ENCODE results near the gene STAG1.
"Not testable (repeated sequence)": the region's sequence is repeated elsewhere in the genome, so short reads cannot be mapped to it uniquely, and the experiment has no call there.

STAG1 gene

DNA sequence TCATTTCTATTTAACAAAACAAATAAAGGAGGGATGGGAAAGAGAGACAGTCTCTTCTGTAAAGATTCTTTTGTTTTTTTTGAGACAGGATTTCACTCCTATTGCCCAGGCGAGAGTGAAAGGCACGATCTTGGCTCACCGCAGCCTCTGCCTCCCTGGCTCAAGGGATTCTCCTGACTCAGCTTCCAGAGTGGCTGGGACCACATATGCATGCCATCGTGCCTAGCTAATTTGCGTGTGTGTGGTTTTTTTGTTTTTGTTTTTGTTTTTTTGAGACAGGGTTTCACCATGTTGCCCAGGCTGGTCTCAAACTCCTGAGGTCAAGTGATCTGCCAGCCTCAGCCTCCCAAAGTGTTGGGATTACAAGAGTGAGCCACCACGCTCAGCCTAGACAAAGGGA is 23.3 kb downstream of the STAG1 start:
- Mint-ChIP-seq H3K4me1 (peaks cover 66% of the 10 kb centered on the region), H3K27ac (no peak overlapping the region), H3K27me3 (no peaks in the 10 kb centered on the region)

DNA sequence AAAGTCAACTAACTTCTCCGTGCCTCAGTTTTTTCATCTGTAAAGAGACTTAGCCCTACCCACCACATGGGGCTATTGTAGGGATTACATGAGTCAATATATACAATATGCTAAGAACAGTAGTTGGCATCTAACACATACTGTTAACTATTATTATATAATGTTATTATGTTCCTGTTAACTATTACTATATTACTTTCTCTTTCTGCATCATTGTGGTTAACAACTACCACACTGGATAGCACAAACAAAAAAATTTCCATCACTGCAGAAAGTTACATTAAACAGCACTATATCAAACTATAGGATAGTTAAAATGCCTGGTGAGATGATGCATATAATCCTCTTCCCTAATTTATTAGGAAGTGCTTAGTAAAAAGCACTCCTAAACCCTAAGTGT is 23.7 kb downstream of the STAG1 start:
- Mint-ChIP-seq H3K27me3 (no peaks in the 10 kb centered on the region), H3K4me3 (no peak overlapping the region), H3K4me1 (peaks cover 66% of the 10 kb centered on the region)

More for the DNA sequence above, 23.3 kb downstream of the STAG1 start:
- Mint-ChIP-seq H3K4me3 (no peak overlapping the region), H3K36me3 (peaks cover 3% of the 10 kb centered on the region), H3K9me3 (no peaks in the 10 kb centered on the region)

DNA sequence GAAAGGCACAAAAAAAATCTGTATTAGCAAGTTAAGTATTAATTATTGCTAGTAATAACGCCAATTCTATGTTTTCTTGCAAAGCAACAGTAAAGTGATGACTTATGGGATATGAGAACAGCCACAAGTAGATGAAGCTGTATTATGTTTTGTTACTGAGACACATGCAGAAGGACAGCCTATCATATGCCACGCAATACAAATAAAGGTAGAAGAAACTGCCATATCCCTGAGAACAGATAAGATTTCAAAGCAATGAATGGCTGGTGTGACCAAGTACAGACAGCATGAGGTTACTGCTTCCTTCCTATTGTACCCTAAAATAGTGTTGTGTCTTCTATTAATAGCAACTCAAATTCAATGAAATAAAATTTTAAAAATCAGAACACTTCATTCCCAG is 26.7 kb downstream of the STAG1 start:
- Mint-ChIP-seq H3K4me1 (peaks cover 48% of the 10 kb centered on the region), H3K4me3 (no peak overlapping the region), H3K36me3 (peaks cover 7% of the 10 kb centered on the region), H3K27ac (no peak overlapping the region), H3K27me3 (no peaks in the 10 kb centered on the region), H3K9me3 (no peaks in the 10 kb centered on the region)

More for the DNA sequence above, 23.7 kb downstream of the STAG1 start:
- no peak overlapping the region for H3K27ac Mint-ChIP-seq
- H3K36me3 Mint-ChIP-seq: peaks cover 3% of the 10 kb centered on the region
- no peaks in the 10 kb centered on the region for H3K9me3 Mint-ChIP-seq

GRCh38 chr3:136722916-136723315 is 29.3 kb downstream of the STAG1 start:
- Mint-ChIP-seq H3K4me1 (peaks cover 46% of the 10 kb centered on the region), H3K36me3 (peaks cover 17% of the 10 kb centered on the region)
- not testable (repeated sequence) for H3K9me3 Mint-ChIP-seq, H3K27ac Mint-ChIP-seq, H3K4me3 Mint-ChIP-seq, H3K27me3 Mint-ChIP-seq

- H3K4me3 Mint-ChIP-seq, H3K9me3 Mint-ChIP-seq, H3K27ac Mint-ChIP-seq, H3K27me3 Mint-ChIP-seq: not testable (repeated sequence)
- peaks cover 44% of the 10 kb centered on the region for H3K4me1 Mint-ChIP-seq
- H3K36me3 Mint-ChIP-seq: peaks cover 17% of the 10 kb centered on the region
These were observed 29.8 kb downstream of the STAG1 start for GRCh38 chr3:136722399-136722798.

DNA sequence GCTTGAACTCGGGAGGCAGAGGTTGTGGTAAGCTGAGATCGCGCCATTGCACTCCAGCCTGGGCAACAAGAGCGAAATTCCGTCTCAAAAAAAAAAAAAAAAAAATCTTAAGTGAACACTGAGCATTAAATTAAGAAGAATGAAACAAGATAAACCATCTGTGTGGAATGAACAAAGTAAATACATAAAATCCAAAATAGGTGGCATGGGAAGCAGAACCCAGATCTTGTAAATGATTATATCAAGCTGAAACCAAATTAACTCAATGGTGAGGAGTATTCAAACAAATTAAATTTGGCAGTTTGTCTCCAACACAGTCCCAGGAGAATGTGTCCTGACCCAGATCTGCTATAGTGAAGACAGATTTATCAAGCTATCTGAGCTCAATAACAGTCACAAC is 32.1 kb downstream of the STAG1 start:
- no peak overlapping the region for H3K27ac Mint-ChIP-seq
- H3K4me1 Mint-ChIP-seq: peaks cover 32% of the 10 kb centered on the region
- H3K4me3 Mint-ChIP-seq: no peak overlapping the region
- no peaks in the 10 kb centered on the region for H3K9me3 Mint-ChIP-seq
- no peaks in the 10 kb centered on the region for H3K27me3 Mint-ChIP-seq
- H3K36me3 Mint-ChIP-seq: peaks cover 17% of the 10 kb centered on the region

DNA sequence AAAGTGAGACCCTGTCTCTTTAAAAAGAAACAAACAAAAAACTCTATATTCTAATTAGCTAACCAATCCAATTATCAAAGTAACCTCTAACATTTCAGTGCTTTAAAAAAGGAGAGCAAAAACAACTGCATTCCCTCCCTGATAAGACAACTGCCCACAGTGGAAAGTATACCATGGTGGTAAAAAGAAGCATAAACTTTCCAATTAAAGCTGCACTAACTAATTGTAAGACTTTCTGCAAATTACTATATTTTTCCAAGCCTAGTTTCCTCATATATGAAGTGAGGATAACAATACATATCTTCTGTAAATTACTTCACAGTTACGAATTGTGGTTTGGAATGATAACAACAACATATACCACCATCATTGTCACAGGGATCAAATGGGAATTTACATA is 35.5 kb downstream of the STAG1 start:
- H3K4me3 Mint-ChIP-seq: no peak overlapping the region
- peaks cover 41% of the 10 kb centered on the region for H3K4me1 Mint-ChIP-seq
- H3K9me3 Mint-ChIP-seq: no peaks in the 10 kb centered on the region
- H3K36me3 Mint-ChIP-seq: peaks cover 16% of the 10 kb centered on the region
- H3K27ac Mint-ChIP-seq: no peak overlapping the region
- no peaks in the 10 kb centered on the region for H3K27me3 Mint-ChIP-seq

GRCh38 chr3:136714020-136714419 is 38.2 kb downstream of the STAG1 start:
- Mint-ChIP-seq H3K4me3 (no peak overlapping the region), H3K9me3 (no peaks in the 10 kb centered on the region), H3K27me3 (no peaks in the 10 kb centered on the region), H3K27ac (no peak overlapping the region), H3K36me3 (peaks cover 10% of the 10 kb centered on the region), H3K4me1 (peaks cover 44% of the 10 kb centered on the region)

DNA sequence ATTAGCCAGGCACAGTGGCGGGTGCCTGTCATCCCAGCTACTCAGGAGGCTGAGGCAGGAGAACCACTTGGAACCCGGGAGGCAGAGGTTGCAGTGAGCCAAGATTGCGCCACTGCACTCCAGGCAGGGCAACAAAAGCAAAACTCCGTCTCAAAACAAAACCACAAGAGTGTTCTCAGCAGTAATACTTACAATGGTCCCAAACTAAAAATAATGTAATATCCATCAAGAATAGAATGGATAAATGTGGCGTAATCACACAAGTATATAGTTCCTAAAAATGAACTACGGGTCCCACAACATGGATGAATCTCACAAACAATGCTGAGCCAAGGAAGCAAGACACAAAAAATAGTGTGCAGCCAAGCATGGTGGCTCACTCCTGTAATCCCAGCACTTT is 39.2 kb downstream of the STAG1 start:
- peaks cover 38% of the 10 kb centered on the region for H3K4me1 Mint-ChIP-seq
- no peak overlapping the region for H3K4me3 Mint-ChIP-seq
- H3K27ac Mint-ChIP-seq: no peak overlapping the region
- H3K36me3 Mint-ChIP-seq: peaks cover 9% of the 10 kb centered on the region
- H3K9me3 Mint-ChIP-seq: no peaks in the 10 kb centered on the region
- no peaks in the 10 kb centered on the region for H3K27me3 Mint-ChIP-seq

DNA sequence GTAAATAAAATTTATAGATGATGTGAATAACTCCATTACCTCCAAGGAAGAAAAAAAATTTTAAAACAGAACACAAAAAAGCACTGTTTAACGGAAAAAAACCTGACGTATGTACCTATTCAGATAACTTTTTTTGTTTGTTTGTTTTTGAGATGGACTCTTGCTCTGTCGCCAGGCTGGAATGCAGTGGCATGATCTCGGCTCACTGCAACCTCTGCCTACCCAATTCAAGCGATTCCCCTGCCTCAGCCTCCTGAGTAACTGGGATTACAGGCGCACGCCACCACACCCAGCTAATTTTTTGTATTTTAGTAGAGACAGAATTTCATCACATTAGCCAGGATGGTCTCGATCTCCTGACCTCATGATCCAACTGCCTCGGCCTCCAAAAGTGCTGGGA is 40.3 kb downstream of the STAG1 start:
- not testable (repeated sequence) for H3K27ac Mint-ChIP-seq, H3K27me3 Mint-ChIP-seq, H3K4me3 Mint-ChIP-seq, H3K9me3 Mint-ChIP-seq
- Mint-ChIP-seq H3K4me1 (peaks cover 42% of the 10 kb centered on the region), H3K36me3 (peaks cover 13% of the 10 kb centered on the region)

DNA sequence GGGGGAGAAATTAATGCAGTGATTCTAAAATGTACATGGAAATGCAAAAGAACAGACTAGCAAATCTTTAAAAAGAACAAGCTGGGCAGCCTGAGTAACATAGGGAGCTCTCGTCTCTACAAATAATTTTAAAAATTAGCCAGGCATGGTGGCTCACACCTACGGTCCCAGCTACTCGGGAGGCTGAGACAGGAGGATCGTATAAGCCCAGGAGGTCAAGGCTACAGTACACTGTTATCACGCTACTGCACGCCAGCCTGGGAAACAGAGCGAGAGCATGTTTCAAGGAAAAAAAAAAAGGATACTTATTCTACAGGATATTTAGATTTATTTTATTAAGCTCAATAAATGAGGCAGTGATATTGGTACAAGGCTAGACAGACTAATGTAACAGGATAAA is 40.9 kb downstream of the STAG1 start:
- no peak overlapping the region for H3K27ac Mint-ChIP-seq
- no peak overlapping the region for H3K4me3 Mint-ChIP-seq
- no peaks in the 10 kb centered on the region for H3K27me3 Mint-ChIP-seq
- peaks cover 17% of the 10 kb centered on the region for H3K36me3 Mint-ChIP-seq
- H3K4me1 Mint-ChIP-seq: peaks cover 42% of the 10 kb centered on the region
- H3K9me3 Mint-ChIP-seq: peaks cover 11% of the 10 kb centered on the region

DNA sequence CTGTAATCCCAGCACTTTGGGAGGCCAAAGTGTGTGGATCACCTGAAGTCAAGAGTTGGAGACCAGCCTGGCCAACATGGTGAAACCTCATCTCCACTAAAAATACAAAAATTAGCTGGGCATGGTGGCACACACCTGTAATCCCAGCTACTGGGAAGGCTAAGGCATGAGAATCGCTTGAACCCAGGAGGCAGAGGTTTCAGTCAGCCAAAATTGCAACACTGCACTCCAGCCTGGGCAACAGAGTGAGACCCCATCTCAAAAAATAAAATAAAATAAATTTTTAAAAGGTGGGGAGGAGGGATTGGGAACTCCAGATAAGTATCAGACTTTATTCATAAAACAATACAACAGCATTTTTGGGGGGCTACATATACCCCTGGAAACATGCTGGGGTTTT is 42.4 kb downstream of the STAG1 start:
- H3K4me3 Mint-ChIP-seq, H3K27ac Mint-ChIP-seq, H3K27me3 Mint-ChIP-seq: not testable (repeated sequence)
- H3K4me1 Mint-ChIP-seq: peaks cover 56% of the 10 kb centered on the region
- H3K9me3 Mint-ChIP-seq: peaks cover 11% of the 10 kb centered on the region
- peaks cover 25% of the 10 kb centered on the region for H3K36me3 Mint-ChIP-seq

GRCh38 chr3:136708333-136708985 is 43.7 kb downstream of the STAG1 start:
- Mint-ChIP-seq H3K36me3 (peaks cover 25% of the 10 kb centered on the region), H3K4me1 (peaks cover 56% of the 10 kb centered on the region), H3K27ac (no peak overlapping the region), H3K4me3 (no peak overlapping the region), H3K9me3 (peaks cover 11% of the 10 kb centered on the region), H3K27me3 (no peaks in the 10 kb centered on the region)

GRCh38 chr3:136703429-136703828 is 48.7 kb downstream of the STAG1 start:
- Mint-ChIP-seq H3K27me3 (no peaks in the 10 kb centered on the region), H3K4me1 (peaks cover 64% of the 10 kb centered on the region), H3K4me3 (no peak overlapping the region), H3K9me3 (peaks cover 21% of the 10 kb centered on the region), H3K27ac (no peak overlapping the region), H3K36me3 (peaks cover 37% of the 10 kb centered on the region)

DNA sequence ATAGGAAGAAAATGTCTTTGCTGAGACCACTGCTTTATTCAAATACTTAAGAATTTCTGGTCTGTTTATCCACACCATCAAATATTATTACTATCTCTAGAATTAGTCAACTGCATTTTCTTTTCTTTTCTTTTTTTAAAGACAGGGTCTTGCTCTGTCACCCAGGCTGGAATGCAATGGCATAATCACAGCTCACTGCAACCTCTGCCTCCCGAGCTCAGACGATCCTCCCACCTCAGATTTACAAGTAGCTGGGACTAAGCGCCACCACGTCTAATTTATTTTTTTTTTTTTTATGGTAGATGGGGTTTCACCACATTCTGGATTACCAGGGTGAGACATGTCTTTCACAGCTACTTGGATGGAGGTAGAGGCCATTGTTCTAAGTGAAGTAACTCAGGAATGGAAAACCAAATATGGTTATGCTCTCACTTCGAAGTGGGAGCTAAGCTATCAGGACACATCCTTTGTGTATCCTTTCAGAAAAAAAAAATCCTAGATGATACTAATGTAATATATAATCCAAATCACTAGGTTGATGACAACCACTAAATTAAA is 52.8 kb downstream of the STAG1 start:
- peaks cover 56% of the 10 kb centered on the region for H3K4me1 Mint-ChIP-seq
- H3K4me3 Mint-ChIP-seq: no peak overlapping the region

DNA sequence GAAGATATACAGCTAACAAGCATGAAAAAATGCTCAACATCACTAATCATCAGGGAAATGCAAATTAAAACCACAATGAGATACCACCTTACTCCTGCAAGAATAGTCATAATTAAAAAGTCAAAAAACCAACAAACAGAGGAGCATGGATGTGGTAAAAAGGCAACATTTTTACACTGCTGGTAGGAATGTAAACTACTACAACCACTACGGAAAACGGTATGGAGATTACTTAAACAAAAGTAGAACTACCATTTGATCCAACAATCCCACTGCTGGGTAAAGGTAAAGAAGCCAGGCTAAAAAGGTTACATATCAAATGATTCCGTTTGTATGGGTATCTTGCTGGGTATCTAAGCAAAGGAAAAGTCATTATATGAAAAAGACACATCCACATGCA is 53.8 kb downstream of the STAG1 start:
- Mint-ChIP-seq H3K4me3 (no peak overlapping the region), H3K27ac (no peak overlapping the region), H3K9me3 (peaks cover 20% of the 10 kb centered on the region), H3K4me1 (peaks cover 59% of the 10 kb centered on the region), H3K27me3 (no peaks in the 10 kb centered on the region), H3K36me3 (peaks cover 52% of the 10 kb centered on the region)

More for the DNA sequence above, 52.8 kb downstream of the STAG1 start:
- H3K27me3 Mint-ChIP-seq: no peaks in the 10 kb centered on the region
- H3K36me3 Mint-ChIP-seq: peaks cover 48% of the 10 kb centered on the region
- no peak overlapping the region for H3K27ac Mint-ChIP-seq
- H3K9me3 Mint-ChIP-seq: peaks cover 20% of the 10 kb centered on the region

DNA sequence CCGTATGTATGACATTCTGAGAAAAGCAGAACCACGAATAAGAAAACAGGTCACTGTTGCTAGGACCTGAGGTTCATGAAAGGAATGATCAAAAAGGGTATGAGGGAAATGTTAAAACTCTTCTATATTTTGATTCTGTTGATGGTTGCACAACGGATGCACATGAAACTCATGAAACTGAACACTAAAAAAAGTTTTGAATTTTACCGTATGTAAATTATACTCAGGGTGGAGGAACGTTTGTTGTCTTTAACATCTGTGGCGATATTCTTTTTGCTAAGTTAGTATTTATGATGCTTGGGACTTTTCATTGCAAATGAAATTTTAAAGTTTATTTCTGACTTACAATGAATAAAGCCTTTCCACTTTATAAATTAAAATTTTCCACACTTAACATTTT is 55.4 kb downstream of the STAG1 start:
- Mint-ChIP-seq H3K9me3 (peaks cover 19% of the 10 kb centered on the region), H3K27ac (no peak overlapping the region), H3K36me3 (peaks cover 54% of the 10 kb centered on the region), H3K27me3 (no peaks in the 10 kb centered on the region), H3K4me3 (no peak overlapping the region), H3K4me1 (peaks cover 54% of the 10 kb centered on the region)

Data from activated naive CD4-positive, alpha-beta T cell treated with anti-CD3 and anti-CD28 coated beads, Interleukin-2, amount 50 U/mL, for 24 hours (primary cell).